ENCODE data around the gene ZNF837.

Gene ZNF837

GRCh38 chr19:58361900-58362271 lies 18.9 kb downstream of the ZNF837 start:
- H3K9ac ChIP-seq (ENCODE audit: low read depth, low read length): peak overlapping the region; percentile 92
- no peaks in the 10 kb centered on the region for H3K36me3 ChIP-seq (ENCODE audit: insufficient read depth, low read depth, low read length)
- no peaks in the 10 kb centered on the region for H3K4me1 ChIP-seq (ENCODE audit: insufficient read depth, low read length)
- H3K27ac ChIP-seq (ENCODE audit: low read length): peak overlapping the region; percentile 80
- no peaks in the 10 kb centered on the region for H3K9me3 ChIP-seq (ENCODE audit: insufficient read depth, low read depth, low read length)
- peak overlapping the region; percentile 75 for H3K4me3 ChIP-seq (ENCODE audit: low read length)
- H3K27me3 ChIP-seq (ENCODE audit: insufficient read depth, low read length): no peaks in the 10 kb centered on the region

- no peaks in the 10 kb centered on the region for H3K36me3 ChIP-seq (ENCODE audit: insufficient read depth, low read depth, low read length)
- no peaks in the 10 kb centered on the region for H3K9me3 ChIP-seq (ENCODE audit: insufficient read depth, low read depth, low read length)
- H3K4me1 ChIP-seq (ENCODE audit: insufficient read depth, low read length): no peaks in the 10 kb centered on the region
- no peaks in the 10 kb centered on the region for H3K27me3 ChIP-seq (ENCODE audit: insufficient read depth, low read length)
- H3K9ac ChIP-seq (ENCODE audit: low read depth, low read length): no peak overlapping the region
- H3K4me3 ChIP-seq (ENCODE audit: low read length): no peak overlapping the region
- no peak overlapping the region for H3K27ac ChIP-seq (ENCODE audit: low read length)
Measured at GRCh38 chr19:58357481-58358145, 23.2 kb downstream of the ZNF837 start.

- H3K27me3 ChIP-seq (ENCODE audit: insufficient read depth, low read length): no peaks in the 10 kb centered on the region
- no peaks in the 10 kb centered on the region for H3K4me1 ChIP-seq (ENCODE audit: insufficient read depth, low read length)
- H3K36me3 ChIP-seq (ENCODE audit: insufficient read depth, low read depth, low read length): no peaks in the 10 kb centered on the region
- no peak overlapping the region for H3K4me3 ChIP-seq (ENCODE audit: low read length)
- H3K9ac ChIP-seq (ENCODE audit: low read depth, low read length): no peak overlapping the region
- no peaks in the 10 kb centered on the region for H3K9me3 ChIP-seq (ENCODE audit: insufficient read depth, low read depth, low read length)
- no peak overlapping the region for H3K27ac ChIP-seq (ENCODE audit: low read length)
Measured at GRCh38 chr19:58356766-58357480, 23.9 kb downstream of the ZNF837 start.

GRCh38 chr19:58355908-58356765 lies 24.7 kb downstream of the ZNF837 start:
- no peak overlapping the region for H3K27ac ChIP-seq (ENCODE audit: low read length)

GRCh38 chr19:58355215-58355796 lies 25.5 kb downstream of the ZNF837 start:
- Histone ChIP-seq H3K36me3 (ENCODE audit: insufficient read depth, low read depth, low read length) (no peaks in the 10 kb centered on the region), H3K4me1 (ENCODE audit: insufficient read depth, low read length) (no peaks in the 10 kb centered on the region), H3K9me3 (ENCODE audit: insufficient read depth, low read depth, low read length) (no peaks in the 10 kb centered on the region), H3K4me3 (ENCODE audit: low read length) (no peak overlapping the region), H3K27ac (ENCODE audit: low read length) (no peak overlapping the region), H3K9ac (ENCODE audit: low read depth, low read length) (no peak overlapping the region), H3K27me3 (ENCODE audit: insufficient read depth, low read length) (no peaks in the 10 kb centered on the region)

More at GRCh38 chr19:58355908-58356765, 24.7 kb downstream of the ZNF837 start:
- H3K4me3 ChIP-seq (ENCODE audit: low read length): no peak overlapping the region
- no peaks in the 10 kb centered on the region for H3K27me3 ChIP-seq (ENCODE audit: insufficient read depth, low read length)
- no peaks in the 10 kb centered on the region for H3K4me1 ChIP-seq (ENCODE audit: insufficient read depth, low read length)
- H3K9ac ChIP-seq (ENCODE audit: low read depth, low read length): no peak overlapping the region
- no peaks in the 10 kb centered on the region for H3K9me3 ChIP-seq (ENCODE audit: insufficient read depth, low read depth, low read length)
- no peaks in the 10 kb centered on the region for H3K36me3 ChIP-seq (ENCODE audit: insufficient read depth, low read depth, low read length)

GRCh38 chr19:58354478-58355030 lies 26.3 kb downstream of the ZNF837 start:
- no peaks in the 10 kb centered on the region for H3K9me3 ChIP-seq (ENCODE audit: insufficient read depth, low read depth, low read length)
- no peaks in the 10 kb centered on the region for H3K36me3 ChIP-seq (ENCODE audit: insufficient read depth, low read depth, low read length)
- H3K9ac ChIP-seq (ENCODE audit: low read depth, low read length): no peak overlapping the region

GRCh38 chr19:58353717-58354477 lies 26.9 kb downstream of the ZNF837 start:
- no peak overlapping the region for H3K9ac ChIP-seq (ENCODE audit: low read depth, low read length)
- H3K27ac ChIP-seq (ENCODE audit: low read length): no peak overlapping the region
- H3K36me3 ChIP-seq (ENCODE audit: insufficient read depth, low read depth, low read length): no peaks in the 10 kb centered on the region
- no peaks in the 10 kb centered on the region for H3K27me3 ChIP-seq (ENCODE audit: insufficient read depth, low read length)
- no peaks in the 10 kb centered on the region for H3K4me1 ChIP-seq (ENCODE audit: insufficient read depth, low read length)
- H3K9me3 ChIP-seq (ENCODE audit: insufficient read depth, low read depth, low read length): no peaks in the 10 kb centered on the region
- no peak overlapping the region for H3K4me3 ChIP-seq (ENCODE audit: low read length)

More at GRCh38 chr19:58354478-58355030, 26.3 kb downstream of the ZNF837 start:
- Histone ChIP-seq H3K4me1 (ENCODE audit: insufficient read depth, low read length) (no peaks in the 10 kb centered on the region), H3K27me3 (ENCODE audit: insufficient read depth, low read length) (no peaks in the 10 kb centered on the region), H3K27ac (ENCODE audit: low read length) (no peak overlapping the region), H3K4me3 (ENCODE audit: low read length) (no peak overlapping the region)

- Histone ChIP-seq H3K27me3 (ENCODE audit: insufficient read depth, low read length) (peaks cover 6% of the 10 kb centered on the region; the same call in 1 of the 2 replicates), H3K27ac (ENCODE audit: low read length) (no peak within 1 kb of the TSS), H3K4me1 (ENCODE audit: insufficient read depth, low read length) (no peaks in the 10 kb centered on the region), H3K9ac (ENCODE audit: low read depth, low read length) (no peak within 1 kb of the TSS), H3K9me3 (ENCODE audit: insufficient read depth, low read depth, low read length) (no peaks in the 10 kb centered on the region), H3K36me3 (ENCODE audit: insufficient read depth, low read depth, low read length) (no peaks in the 10 kb centered on the region), H3K4me3 (ENCODE audit: low read length) (no peak within 1 kb of the TSS)
Measured at GRCh38 chr19:58352760-58353671, 27.8 kb downstream of the ZNF837 start, which contains the start of gene A1BG. TSS of gene A1BG (minus strand) at chr19:58353492. CDS start at chr19:58353437, 55 bp downstream.

- H3K9me3 ChIP-seq (ENCODE audit: insufficient read depth, low read depth, low read length): no peaks in the 10 kb centered on the region
- no peaks in the 10 kb centered on the region for H3K4me1 ChIP-seq (ENCODE audit: insufficient read depth, low read length)
- no peaks in the 10 kb centered on the region for H3K36me3 ChIP-seq (ENCODE audit: insufficient read depth, low read depth, low read length)
- no peak overlapping the region for H3K4me3 ChIP-seq (ENCODE audit: low read length)
- H3K27me3 ChIP-seq (ENCODE audit: insufficient read depth, low read length): peaks cover 8% of the 10 kb centered on the region; the same call in 1 of the 2 replicates
- H3K9ac ChIP-seq (ENCODE audit: low read depth, low read length): no peak overlapping the region
- no peak overlapping the region for H3K27ac ChIP-seq (ENCODE audit: low read length)
Measured at GRCh38 chr19:58351990-58352755, 28.7 kb downstream of the ZNF837 start.

- no peaks in the 10 kb centered on the region for H3K4me1 ChIP-seq (ENCODE audit: insufficient read depth, low read length)
- H3K36me3 ChIP-seq (ENCODE audit: insufficient read depth, low read depth, low read length): no peaks in the 10 kb centered on the region
- H3K4me3 ChIP-seq (ENCODE audit: low read length): no peak overlapping the region
Measured at GRCh38 chr19:58351558-58351878, 29.3 kb downstream of the ZNF837 start.

More at GRCh38 chr19:58351558-58351878, 29.3 kb downstream of the ZNF837 start:
- no peak overlapping the region for H3K27ac ChIP-seq (ENCODE audit: low read length)
- no peaks in the 10 kb centered on the region for H3K9me3 ChIP-seq (ENCODE audit: insufficient read depth, low read depth, low read length)
- no peak overlapping the region for H3K9ac ChIP-seq (ENCODE audit: low read depth, low read length)
- peaks cover 15% of the 10 kb centered on the region for H3K27me3 ChIP-seq (ENCODE audit: insufficient read depth, low read length)

Data from iPS-20b (cell line).